Stimulated activated CD4-positive, alpha-beta T cell treated with anti-CD3 and anti-CD28 coated beads, Interleukin-4, amount 100 ng/mL, for 1 hour (primary cell): ENCODE data around the gene SBK3.
"Not testable (repeated sequence)": the region's sequence is repeated elsewhere in the genome, so short reads cannot be mapped to it uniquely, and the experiment has no call there.

Source experiments
- DNase-seq: peaks from one replicate; pipeline ENCODE4 v3.0.0-alpha.2; 2020

The SBK3 gene, protein sequence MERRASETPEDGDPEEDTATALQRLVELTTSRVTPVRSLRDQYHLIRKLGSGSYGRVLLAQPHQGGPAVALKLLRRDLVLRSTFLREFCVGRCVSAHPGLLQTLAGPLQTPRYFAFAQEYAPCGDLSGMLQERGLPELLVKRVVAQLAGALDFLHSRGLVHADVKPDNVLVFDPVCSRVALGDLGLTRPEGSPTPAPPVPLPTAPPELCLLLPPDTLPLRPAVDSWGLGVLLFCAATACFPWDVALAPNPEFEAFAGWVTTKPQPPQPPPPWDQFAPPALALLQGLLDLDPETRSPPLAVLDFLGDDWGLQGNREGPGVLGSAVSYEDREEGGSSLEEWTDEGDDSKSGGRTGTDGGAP

DNA sequence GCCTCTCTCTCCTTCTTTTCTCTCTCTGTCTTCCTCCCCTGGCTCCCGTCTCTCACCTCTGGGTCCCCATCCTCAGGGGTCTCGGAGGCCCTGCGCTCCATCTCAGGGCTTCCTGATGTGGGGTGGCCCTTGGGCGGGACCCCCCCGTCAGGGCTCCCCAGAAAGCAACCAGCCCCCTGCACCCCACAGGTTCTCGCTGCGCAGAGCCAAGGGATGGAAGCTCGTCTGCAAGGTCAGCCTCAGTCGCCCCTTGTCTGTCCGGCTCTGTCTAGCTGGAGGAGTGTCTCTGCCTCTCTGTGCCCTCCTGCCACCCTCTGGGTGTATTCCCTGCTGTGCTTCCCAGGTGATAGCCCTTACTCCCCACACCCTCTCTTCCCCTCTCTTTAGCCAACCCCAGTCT is at the start of gene SBK3:
SBK3 (minus strand) TSS at position 101 of the 400 bp plus-strand sequence; CDS start at position 101, 0 bp downstream.
- no peak for DNase-seq

DNA sequence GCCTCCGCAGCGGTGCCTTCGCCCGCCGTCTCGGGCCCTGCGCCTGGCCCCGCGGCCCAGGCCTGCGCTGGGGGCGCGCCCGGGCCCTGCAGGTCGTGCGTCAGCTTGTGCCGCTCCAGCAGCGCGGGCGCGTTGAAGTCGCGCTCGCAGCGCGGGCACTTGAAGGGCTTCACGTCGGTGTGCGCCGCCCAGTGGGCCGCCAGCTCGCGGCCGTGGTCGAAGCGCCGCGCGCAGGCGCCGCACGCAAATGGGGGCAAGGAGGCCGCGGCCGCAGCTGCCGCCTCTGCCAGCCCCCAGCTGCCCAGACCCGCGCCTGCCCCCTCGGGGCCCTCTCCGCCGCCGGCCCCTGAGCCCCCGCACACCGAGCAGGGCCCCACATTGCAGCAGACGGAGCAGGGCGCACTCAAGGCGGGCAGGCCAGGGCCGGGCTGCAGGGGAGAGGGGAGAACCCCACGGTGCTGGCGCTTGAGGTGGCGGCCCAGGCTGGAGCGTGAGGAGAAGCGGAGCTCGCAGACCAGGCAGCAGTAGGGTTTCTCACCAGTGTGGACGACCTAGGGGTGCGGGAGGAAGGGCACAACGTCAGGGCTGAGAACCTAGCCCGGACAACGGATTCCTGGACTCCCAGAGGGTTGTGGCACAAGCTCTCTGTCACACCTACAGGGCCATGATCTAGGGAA is 47.9 kb upstream of the SBK3 start:
- DNase-seq, result no peak

DNA sequence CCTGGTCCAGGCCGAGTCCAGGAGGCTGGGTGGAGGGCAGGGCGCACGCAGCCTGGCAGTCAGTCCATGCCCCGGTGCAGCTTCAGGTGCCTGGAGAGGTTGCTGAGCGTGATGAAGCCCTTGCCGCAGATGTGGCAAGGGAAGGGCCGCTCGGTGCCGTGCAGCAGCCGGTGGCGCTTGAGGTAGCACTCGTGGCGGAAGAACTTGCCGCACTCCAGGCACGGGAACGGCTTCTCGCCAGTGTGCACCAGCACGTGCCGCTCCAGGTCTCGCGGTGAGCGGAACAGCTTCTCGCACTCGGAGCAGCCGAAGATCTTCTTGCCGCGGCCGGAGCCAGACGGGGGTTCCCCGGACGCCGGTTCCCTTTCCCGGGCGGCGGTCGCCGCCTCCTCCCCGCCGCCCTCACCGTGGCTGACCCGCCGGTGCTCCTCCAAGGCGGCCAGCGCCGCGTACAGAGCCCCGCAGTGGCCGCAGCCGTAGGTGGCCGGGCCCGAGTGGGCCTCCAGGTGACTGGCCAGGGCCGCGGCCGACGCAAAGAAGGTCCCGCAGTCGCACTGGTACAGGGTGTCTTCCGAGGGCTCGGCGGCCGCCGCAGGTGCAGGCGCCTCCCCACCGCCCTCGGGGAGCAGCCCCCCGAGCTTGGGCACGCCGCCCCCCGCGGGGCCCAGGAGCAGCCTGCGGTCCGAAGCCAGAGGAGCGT is 47.2 kb upstream of the SBK3 start:
- DNase-seq, result no peak

DNA sequence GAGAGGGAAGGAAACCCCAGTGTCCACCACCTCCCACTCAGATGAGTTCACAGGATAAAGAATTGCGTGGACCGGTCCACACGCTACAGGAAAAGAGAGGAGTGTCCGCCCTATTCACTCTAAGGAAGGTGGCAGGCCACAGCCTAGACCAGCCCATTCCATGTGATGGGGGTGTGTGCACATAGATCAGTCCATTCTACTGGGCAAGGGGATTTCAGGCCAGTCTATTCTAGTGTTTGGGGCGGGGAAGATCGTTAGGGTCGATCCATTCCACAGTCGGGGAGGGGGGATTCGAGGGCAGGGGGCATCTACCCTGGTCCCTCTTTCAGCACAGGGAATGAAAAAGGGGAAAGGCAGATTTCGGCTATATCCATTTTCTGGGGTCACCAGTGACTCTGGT is 46.2 kb upstream of the SBK3 start:
- DNase-seq, result no peak

DNA sequence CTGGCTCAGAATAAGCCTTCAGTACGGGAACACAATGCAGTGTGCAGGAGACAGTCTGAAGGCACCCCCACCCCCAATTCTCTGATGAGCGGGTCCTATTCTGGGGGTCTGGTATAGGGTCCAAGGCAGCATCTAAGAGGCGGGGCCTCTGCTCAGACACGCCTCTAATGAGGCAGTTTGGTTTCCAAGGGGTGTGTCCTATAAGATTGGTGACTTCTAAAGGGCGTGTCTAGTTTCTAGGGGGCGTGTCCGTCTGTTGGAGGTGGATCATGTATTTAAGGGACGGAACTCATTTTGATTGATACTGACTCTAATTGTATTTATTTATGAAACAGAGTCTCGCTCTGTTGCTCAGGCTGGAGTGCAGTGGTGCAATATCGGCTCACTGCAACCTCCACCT is 45.3 kb upstream of the SBK3 start:
- no peak for DNase-seq

DNA sequence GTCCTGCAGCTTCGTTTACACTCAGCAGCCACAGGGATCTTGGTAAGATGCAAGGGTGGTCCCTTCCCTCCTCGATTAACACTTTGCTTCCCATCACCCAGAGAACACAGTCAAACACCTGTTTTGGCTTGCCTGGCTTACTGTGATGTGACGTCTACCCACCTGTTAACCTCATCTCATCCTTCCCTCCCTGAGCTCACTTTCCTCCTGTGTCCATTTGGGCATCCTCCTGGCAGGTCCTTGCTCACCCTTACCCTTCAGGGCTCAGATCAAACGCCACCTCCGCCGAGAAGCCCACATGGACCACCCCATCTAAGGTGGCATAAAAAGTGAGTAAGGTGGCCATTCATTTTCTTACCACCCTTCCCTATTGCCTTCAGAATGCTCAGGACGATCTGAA is 44.8 kb upstream of the SBK3 start:
- DNase-seq, result no peak

DNA sequence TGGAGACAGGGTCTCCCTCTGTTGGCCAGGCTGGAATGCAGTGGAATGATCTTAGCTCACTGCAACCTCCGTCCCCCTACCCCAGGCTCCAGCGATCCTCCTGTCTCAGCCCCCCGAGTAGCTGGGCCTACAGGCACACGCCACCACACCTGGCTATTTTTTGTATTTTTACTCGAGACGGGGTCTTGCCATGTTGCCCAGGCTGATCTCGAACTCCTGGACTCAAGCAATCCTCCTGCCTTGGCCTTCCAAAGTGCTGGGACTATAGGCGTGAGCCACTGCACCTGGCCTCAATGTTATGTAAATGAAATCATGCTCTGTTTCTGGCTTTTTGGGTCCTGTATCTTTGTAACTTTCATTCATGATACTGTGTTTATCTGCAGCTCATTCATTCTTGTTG is 43.4 kb upstream of the SBK3 start:
- no peak for DNase-seq

DNA sequence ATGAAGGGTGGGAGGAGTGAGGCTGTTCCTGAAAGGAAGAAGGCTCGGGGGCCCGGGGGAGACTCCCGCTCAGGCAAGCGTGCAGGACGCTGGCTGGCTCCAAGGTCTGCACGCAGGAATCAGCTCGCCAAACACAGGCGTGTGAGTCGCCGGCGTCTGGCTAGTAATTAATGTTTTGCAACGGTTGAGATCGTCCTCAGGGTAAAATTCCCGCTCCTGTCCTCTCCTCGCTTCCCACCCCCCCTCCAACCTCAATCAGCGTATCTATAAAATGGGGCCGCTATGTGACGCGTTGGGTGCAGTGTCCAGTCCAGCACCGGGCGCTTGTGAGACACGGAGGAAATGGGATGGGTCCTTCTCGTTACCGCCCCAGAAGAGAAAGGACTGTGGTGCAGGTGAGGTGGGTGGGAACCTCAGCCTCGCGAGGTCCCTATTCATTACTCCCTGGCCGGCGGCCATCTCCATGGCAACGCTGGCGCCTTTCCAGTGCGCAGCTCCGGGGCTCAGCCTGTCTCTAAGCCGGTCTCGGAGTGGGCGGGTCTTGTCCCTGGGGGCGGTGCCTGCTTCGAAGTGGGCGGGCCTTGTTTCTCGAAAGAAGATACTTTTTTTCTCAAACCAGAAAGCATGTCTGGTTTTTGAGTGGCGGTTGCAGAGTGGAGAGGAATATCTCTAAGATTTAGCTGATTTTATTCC is 41.8 kb upstream of the SBK3 start:
- DNase-seq, result peak; percentile 93

DNA sequence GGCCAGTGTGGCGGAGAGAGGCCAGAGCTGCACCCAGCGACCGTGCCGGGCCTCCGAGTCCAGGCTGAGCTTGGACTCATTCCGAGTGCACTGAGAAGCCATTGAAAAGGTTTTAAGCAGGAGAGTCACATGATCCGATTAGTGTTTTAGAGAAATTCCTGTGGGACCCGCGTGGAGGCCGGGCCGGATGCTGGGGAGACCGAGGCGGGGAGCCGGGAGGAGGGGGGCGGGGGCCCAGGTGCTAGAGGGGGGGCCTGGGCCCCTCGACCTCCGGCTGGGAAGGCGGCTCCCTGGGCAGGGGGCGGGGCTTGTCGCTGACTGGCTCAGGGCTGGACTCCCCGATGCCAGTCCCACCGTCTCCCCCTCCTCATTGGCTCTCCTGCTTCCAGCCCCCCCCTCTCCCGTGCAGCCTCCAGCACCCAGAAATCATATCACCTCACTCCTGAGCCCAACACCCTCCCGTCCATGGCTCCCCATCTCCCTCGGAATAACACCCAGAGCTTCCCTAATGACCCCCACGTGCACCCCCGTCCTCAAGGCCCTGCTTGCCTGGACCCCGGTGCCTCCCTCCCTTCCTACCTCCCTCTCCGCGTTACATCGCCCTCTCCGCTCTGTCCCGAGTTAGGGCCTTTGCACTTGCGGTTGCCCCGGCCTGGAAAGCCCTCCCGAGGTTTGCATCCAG is 40.5 kb upstream of the SBK3 start:
- DNase-seq, result peak; percentile 69

DNA sequence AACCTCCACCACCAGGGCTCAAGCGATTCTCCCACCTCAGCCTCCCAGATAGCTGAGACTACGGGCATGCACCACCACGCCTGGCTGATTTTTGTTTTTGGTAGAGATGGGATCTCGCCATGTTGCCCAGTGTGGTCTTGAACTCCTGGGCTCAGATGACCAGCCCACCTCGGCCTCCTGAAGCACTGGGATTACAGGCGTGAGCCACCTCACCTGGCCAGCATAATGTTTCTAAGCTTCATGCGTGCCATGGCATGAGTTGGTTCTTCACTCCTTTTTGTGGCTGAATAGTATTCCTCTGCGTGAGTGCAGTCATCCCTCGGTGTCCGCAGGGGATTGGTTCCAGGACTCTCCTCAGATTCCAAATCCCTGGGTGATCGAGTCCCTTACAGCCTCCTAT is 39.5 kb upstream of the SBK3 start:
- DNase-seq, result no peak

DNA sequence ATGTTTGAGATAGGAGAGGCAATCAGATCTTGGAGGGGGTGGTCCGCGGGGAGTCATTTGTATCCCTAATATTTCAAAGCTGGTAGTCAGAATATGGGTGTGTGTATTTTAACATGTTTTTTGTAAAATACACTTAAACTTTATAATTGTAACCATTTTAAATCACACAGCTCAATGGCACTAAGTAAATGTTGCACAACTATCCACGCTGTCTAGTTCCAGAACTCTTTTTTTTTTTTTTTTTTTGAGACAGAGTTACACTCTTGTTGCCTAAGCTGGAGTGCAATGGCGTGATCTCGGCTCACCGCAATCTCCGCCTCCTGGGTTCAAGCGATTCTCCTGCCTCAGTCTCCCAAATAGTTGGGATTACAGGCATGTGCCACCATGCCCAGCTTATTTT is 38.6 kb upstream of the SBK3 start:
- DNase-seq, result not testable (repeated sequence)

DNA sequence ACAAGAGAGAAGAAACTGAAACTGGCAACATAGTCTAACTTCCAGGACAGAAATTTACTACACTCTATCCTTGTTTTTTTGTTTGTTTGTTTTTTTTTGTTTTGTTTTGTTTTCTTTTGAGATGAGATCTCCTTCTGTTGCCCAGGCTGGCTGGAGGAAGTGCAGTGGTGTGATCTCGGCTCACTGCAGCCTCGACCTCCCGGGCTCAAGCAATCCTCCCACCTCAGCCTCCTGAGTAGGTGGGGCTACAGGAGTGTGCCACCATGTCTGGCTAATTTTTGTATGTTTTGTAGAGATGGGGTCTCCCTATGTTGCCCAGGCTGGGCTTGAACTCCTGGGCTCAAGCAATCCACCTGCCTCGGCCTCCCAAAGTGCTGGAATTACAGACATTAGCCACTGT is 36.9 kb upstream of the SBK3 start:
- DNase-seq, result not testable (repeated sequence)

DNA sequence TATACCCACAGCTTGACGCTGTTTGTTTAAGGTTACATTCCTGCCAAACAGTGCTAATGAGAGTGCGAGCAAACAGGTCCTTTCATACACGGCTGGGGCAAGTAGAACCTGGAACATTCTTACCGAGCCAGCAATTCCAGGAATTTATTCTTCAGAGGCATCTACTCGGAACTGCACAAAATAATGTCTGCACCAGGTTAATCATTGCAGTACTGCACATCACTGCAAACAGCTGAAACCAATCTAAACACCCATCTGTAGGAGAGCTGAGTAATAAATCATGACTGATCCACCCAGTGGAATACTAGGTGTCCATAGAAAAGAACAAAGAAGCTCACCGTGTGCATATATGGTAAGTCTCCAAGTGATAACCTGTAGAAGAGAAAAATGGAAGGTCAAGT is 36.5 kb upstream of the SBK3 start:
- DNase-seq, result no peak

DNA sequence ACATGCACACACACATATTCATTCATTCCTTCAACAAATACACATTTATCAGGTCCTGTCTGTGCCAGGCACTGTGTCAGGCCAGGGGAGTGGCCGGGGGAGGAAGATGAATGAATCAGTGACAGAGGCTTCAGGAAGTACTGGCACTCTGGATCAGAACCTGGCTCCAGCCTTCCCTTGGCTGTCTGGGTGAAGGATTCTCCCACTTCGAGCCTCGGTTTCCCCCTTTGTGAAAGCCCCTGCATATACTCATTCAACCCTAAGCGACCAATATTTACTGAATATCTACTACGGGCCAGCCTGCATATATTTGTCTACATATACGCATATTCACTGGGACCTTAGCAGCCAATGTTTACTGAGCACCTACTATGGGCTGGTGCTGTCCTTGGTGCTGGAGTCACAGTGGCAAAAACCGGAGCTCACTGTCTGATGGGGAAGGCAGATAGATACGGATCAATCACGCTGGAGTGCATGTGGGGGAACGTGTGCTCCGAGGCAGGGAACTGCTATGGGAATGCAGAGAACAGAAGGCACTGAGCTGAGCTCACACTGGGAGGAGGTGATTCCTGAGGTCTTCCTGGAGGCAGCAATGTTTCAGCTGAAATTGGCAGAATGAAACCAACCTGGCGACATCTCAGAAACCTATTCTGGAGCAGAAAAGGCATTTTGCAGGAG is 35.9 kb upstream of the SBK3 start:
- DNase-seq, result no peak

DNA sequence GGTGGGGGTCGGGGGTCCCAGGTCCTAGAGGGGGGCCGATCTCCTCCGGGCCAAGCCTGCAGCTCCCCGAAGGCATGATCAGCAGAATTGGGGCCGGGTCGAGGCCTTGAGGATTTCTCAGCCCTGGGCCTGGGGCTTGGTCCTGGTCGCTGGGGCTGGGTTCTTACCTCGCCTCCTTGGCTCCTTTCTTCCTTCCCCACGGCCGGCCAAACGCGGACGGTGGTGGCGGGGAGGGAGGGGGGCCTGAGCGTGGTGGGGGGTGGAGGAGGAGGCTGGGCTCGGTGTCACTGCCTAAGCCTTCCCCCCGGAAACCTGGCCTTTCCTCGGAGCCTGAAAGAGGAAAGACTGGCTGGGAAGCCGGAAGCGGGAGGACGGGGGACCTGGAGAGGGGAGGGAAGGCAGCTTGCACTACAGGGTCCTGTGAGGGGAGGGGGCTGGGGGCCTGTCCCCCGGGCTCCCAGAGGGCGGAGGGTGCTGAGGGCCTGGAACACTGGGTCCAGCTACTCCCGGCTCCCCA is 35.3 kb upstream of the SBK3 start, which contains the start of gene ZNF579:
ZNF579 (minus strand) TSS at position 221 of the 517 bp plus-strand sequence. CDS start 1,209 bp downstream, outside the sequence.
- DNase-seq, result peak; percentile 82

DNA sequence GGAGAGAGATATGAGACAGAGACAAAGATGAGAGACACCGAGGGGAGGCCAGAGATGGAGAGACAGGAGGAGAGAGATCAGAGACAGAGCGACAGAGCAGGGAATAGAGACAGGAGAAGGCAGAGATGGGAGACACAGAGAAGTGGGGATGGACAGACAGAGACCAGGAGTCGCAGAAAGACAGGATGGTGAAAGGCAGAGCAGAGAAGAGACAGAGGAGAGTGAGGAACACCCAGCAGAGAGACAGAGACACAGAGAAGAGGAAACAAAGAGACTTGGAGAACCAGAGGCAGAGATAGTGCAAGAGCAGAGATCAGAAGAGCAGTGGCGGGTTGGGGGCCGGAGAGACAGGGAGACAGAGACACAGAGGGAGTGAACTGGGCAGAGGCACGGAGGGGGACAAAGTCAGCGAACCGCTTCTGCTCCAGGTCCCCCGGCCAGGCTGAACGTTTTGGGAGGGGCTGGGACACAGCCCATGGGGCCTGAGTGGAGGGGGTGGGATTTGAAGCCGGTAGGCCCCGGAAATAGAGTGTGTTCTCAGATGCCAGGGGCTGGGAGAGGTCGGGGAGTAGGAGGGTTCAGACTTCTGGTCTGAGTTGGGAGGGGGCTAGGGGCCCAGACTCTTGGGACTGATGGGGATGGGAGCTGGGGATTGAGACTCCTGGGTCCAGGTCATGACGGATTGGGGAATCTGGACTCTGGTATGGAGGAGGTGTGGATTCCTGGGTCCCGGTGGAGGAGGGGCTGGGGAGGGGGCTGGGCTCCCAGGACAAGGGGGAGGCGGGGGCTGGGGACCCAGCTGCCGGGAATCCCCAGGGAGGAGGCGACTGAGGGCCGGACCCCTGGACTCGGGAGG is 34.7 kb upstream of the SBK3 start:
- DNase-seq, result no peak

DNA sequence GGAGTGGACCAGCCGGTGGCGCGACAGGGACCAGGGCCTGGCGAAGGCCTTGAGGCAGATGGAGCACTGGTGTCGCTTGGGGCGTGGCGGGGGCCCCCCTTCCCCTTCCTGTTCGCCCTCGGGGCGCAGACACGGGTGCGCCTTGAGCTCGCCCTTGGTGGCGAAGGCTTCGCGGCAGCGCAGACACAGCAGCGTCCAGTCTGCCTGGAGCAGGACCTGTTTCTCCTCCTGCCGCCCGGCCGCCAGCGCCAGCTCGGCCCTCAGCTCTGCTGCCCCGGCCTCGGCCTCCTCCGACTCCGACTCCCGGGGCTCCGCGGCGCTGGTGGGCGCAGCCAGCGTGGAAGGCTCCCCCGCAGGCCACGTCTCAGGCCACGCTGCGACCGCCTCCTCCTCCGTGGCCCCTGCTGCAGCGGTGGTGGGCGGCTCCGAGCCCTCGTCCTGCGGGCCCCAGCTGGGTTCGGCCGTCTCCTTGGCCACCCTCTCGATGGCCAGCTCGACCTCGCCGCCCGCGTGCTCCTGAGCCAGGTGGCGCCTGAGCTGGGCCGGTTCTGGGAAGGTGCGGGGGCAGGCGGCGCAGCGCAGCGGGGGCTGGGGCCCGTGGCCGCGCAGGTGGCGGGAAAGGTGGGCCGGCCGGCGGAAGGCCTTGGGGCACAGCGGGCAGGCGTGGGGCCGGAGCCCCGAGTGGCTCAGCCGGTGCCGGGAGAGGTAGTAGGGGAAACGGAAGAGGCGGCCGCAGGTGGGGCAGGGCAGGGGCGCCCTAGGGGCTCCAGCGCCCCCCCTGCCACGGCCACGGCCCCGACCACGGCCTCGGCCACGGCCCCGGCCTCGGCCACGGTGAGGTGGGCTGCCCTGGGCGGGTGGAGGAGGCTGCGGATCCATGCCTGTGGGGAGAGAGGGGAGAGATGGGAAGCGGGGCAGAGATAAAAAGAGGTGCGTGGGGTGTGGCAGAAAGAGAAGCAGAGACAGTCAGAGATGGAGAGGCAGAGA is 33.7 kb upstream of the SBK3 start:
- DNase-seq, result no peak

DNA sequence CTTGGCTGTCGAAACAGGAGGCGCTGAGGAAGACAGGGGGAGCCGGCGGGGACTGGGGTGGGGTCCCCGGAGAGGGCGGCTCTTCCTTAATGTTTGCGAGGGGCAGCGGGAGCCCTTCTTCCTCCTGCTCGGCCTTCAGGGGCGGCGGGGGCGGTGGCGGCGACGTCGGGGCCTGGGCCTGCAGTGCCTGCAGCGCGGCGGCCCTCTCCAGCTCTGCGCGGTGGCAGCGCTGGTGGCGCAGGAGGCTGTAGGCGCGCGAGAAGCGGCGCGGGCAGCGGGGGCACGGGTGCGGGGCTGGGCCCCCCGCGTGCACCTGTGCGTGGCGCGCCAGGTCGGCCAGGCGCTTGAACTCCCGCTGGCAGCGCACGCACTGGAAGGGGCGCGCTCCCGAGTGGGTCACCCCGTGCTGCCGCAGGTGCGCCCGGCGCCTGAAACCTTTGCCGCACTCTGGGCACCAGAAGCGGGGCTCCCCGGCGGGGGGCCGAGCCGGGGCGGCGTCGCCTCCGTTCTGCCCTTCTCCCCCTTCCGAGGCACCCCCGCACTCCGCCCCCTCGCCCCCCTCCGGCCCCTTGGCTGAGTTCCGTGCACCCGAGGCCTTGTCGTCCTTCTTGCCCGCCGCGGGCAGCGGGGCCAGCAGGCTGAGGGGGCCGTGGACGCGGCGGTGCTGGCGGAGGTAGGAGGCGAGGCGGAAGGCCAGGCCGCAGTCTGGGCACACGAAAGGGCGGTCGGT is 32.9 kb upstream of the SBK3 start:
- DNase-seq, result no peak

DNA sequence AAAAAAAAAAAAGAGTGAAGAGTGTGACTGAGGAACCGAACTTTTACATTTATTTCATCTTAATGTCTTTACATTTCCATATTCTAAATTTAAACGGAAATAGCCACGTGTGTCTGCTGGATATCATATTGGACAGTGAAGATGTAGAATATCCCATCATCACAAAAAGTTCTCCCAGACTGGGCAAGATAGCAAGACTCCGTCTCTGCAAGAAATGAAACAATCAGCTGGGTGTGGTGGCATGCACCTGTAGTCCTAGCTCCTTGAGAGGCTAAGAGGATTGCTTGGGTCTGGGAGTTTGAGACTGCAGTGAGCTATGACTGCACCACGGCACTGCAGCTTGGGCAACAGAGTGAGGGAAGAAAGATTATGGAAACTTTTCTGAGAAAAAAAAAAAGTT is 31.4 kb upstream of the SBK3 start:
- no peak for DNase-seq
